Colonic mucosa (tissue), 4 donors: ENCODE data around the gene MYLK. TPM values are rescaled to one million over a fixed set of nuclear protein-coding genes. Genes with fewer than 3 reads are reported as not detected.
"Not testable (repeated sequence)": the region's sequence is repeated elsewhere in the genome, so short reads cannot be mapped to it uniquely, and the experiment has no call there.

ENCODE experiments used
- DNase-seq: peaks from one replicate; pipeline ENCODE4 v3.0.0-alpha.2; 2020
- H3K27ac ChIP-seq: fragments of 200-600 bp; one replicate; pipeline ENCODE4 v1.8.0; 2021
- H3K27me3 ChIP-seq: fragments of 200-600 bp; one replicate; pipeline ENCODE4 v1.8.0; 2021
- H3K36me3 ChIP-seq: fragments of 200-600 bp; one replicate; pipeline ENCODE4 v1.8.0; 2021
- H3K4me1 ChIP-seq: fragments of 200-600 bp; one replicate; pipeline ENCODE4 v1.8.0; 2021; ENCODE audit warnings: mild to moderate bottlenecking
- H3K4me3 ChIP-seq: fragments of 200-600 bp; one replicate; pipeline ENCODE4 v1.8.0; 2021
- H3K9ac ChIP-seq, 2 donors: one replicate each; pipeline ENCODE4 v1.7.0; 2013; ENCODE audit warnings: control low read depth in 2 of 2, low read depth in 2 of 2, low read length in 2 of 2
- H3K9me3 ChIP-seq: fragments of 200-600 bp; one replicate; pipeline ENCODE4 v1.8.0; 2021
- CTCF ChIP-seq: fragments of 200-600 bp; IDR thresholded peaks from one replicate; pipeline ENCODE4 v1.8.0; 2022; ENCODE audit warnings: antibody characterized with exemption, mild to moderate bottlenecking
- intact Hi-C: fragments of 100-400 bp; cut with DNase I; formaldehyde crosslinking; loops from one replicate; pipeline ENCODE4 v1.14.1; 2022
- total RNA-seq, 2 donors: library from RNA; stranded (reverse); fragmentation: NEBNext Ultra II Directional in 1 of 2; extraction: Animal tissue kit (Norgen Biotek cat#: 25700) in 1 of 2; gene quantifications; one replicate each; pipeline ENCODE4 v1.2.1, GENCODE V29; 2021
- donor health status: healthy.
- donor health status: DM: no; HTN: no; CAD: no.
- donor health status: DM: no; HTN: no; CAD: no.

Gene MYLK
- total RNA-seq, 2 donors from 2014 or later = 58.8 to 267 TPM

GRCh38 chr3:123711356-123711755 lies 172.8 kb downstream of the MYLK start:
- no peak overlapping the region for H3K9ac ChIP-seq
- no peaks in the 10 kb centered on the region for H3K36me3 ChIP-seq
- TF ChIP-seq CTCF = no peak
- H3K4me3 ChIP-seq = no peak overlapping the region
- H3K9me3 ChIP-seq = no peaks in the 10 kb centered on the region
- H3K4me1 ChIP-seq = no peaks in the 10 kb centered on the region
- H3K27me3 ChIP-seq = no peaks in the 10 kb centered on the region
- intact Hi-C loops = no loop called here
- DNase-seq = no peak
- H3K27ac ChIP-seq = no peak overlapping the region

- intact Hi-C loops = no loop called here
- Histone ChIP-seq H3K9ac (no peak overlapping the region), H3K36me3 (no peaks in the 10 kb centered on the region), H3K4me1 (no peaks in the 10 kb centered on the region), H3K27me3 (no peaks in the 10 kb centered on the region), H3K9me3 (no peaks in the 10 kb centered on the region), H3K27ac (no peak overlapping the region), H3K4me3 (no peak overlapping the region)
- no peak for DNase-seq
- no peak for TF ChIP-seq CTCF
Observed at GRCh38 chr3:123708531-123708930, 175.6 kb downstream of the MYLK start.

GRCh38 chr3:123707641-123708040 lies 176.5 kb downstream of the MYLK start:
- H3K4me3 ChIP-seq, DNase-seq, intact Hi-C loops, H3K27me3 ChIP-seq, H3K9me3 ChIP-seq, H3K27ac ChIP-seq, H3K4me1 ChIP-seq, H3K9ac ChIP-seq, H3K36me3 ChIP-seq: not testable (repeated sequence)

- Histone ChIP-seq H3K36me3 (no peaks in the 10 kb centered on the region), H3K9ac (no peak overlapping the region), H3K9me3 (no peaks in the 10 kb centered on the region), H3K27me3 (no peaks in the 10 kb centered on the region), H3K4me1 (no peaks in the 10 kb centered on the region), H3K4me3 (no peak overlapping the region), H3K27ac (no peak overlapping the region)
- no peak for TF ChIP-seq CTCF
- DNase-seq = no peak
- intact Hi-C loops = no loop called here
Observed at GRCh38 chr3:123706871-123707270, 177.3 kb downstream of the MYLK start.

DNA sequence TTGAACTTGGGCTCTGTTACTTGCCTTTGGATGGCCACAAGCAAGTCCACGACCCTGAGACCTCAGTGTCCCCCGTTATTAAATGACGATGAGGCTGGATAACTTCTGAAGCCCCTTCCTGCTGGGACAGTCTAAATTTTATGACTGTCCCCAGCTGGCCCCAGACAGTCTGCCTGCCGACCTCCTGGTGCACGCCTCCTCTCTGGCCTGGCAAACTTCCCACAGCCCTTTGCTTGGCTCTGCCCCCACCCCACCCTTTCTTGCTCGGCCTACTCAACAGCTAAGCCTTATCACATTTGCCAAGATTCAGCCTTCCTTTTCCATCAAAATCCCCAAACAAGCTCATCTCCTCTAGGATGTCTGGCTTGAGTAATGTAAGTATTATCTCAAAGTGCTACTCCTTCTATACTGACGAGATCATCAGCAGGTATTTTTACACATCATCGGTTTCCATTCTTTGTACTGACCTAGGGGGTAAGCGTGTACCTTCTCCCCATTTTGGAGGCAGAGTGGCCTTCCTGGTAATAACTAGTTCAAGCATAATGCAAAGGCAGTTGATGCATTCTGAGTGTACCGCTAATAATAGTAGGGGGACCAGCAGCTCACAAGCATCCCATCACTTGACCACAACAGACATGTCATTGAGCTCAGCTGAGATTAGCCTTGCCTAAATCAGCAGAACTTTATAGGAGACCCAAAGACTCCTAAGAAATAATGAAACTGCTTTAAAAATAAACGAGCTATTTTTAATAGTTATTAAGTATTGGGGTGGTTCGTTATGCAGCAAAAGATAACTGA lies 178.4 kb downstream of the MYLK start:
- no peak overlapping the region for H3K27ac ChIP-seq

DNA sequence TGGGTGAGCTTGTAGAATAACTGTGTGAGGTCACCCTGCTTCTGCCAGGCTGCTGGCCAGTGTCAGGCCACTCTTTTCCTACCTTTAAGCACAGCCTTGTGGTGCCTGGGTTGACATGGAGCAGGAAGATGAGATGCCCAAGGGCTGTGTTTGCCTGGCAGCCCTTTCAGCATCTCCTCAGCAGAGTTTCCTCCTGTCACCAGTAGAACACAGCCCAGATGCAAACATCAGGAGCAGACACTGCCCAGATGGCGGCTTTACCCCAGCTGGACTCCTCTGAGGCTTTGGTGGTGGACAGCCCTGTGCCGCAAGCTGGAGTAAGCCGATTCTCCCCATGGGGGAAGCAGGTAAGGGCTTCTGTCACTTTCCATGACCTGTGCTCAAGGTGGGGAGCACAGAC lies 180.5 kb downstream of the MYLK start:
- H3K36me3 ChIP-seq, DNase-seq, intact Hi-C loops, H3K4me3 ChIP-seq, H3K9me3 ChIP-seq, H3K27ac ChIP-seq, H3K27me3 ChIP-seq, H3K9ac ChIP-seq, H3K4me1 ChIP-seq: not testable (repeated sequence)

More for the DNA sequence above, 178.4 kb downstream of the MYLK start:
- TF ChIP-seq CTCF = no peak
- DNase-seq = no peak
- no peaks in the 10 kb centered on the region for H3K9me3 ChIP-seq
- no peaks in the 10 kb centered on the region for H3K4me1 ChIP-seq
- H3K4me3 ChIP-seq = no peak overlapping the region
- H3K9ac ChIP-seq = no peak overlapping the region
- intact Hi-C loops = no loop called here
- no peaks in the 10 kb centered on the region for H3K36me3 ChIP-seq
- no peaks in the 10 kb centered on the region for H3K27me3 ChIP-seq
